ENCODE data around the gene IL1RAPL2. TPM values are rescaled to one million over a fixed set of nuclear protein-coding genes. Genes with fewer than 3 reads are reported as not detected.
"Not testable (repeated sequence)": the region's sequence is repeated elsewhere in the genome, so short reads cannot be mapped to it uniquely, and the experiment has no call there.

Gene IL1RAPL2
- not detected for total RNA-seq

- ATAC-seq: no peak
- no peak within 1 kb of the TSS for H3K4me3 Mint-ChIP-seq
- CTCF ChIA-PET: interaction anchor here (1.0 to 1.1 kb wide), 2 partner anchors 11 to 23 kb away, joined by 3 read pairs; no protein-coding TSS in a partner anchor
These were observed at the start of gene IL1RAPL2 for GRCh38 chrX:104565791-104566680. Gene IL1RAPL2, plus strand, starts transcription at chrX:104566199.

GRCh38 chrX:104522386-104522785, 43.6 kb upstream of the IL1RAPL2 start:
- POLR2A ChIA-PET: no interaction called here
- no peaks in the 10 kb centered on the region for H3K36me3 Mint-ChIP-seq (ENCODE audit: low read depth)
- intact Hi-C loops (cut with DNase I, micrococcal nuclease): no loop called here

More at GRCh38 chrX:104565791-104566680, at the start of gene IL1RAPL2:
- POLR2A ChIA-PET: no interaction called here
- intact Hi-C loops (cut with DNase I, micrococcal nuclease): loop anchor here (1.0 to 10.0 kb wide), 2 partner anchors 356 to 359 kb away; no protein-coding TSS in a partner anchor
- no peaks in the 10 kb centered on the region for H3K4me1 Mint-ChIP-seq
- H3K9me3 Mint-ChIP-seq (ENCODE audit: low read depth): no peaks in the 10 kb centered on the region
- peak; percentile 56 for DNase-seq
- H3K27me3 Mint-ChIP-seq: peaks cover 15% of the 10 kb centered on the region
- no peaks in the 10 kb centered on the region for H3K36me3 Mint-ChIP-seq (ENCODE audit: low read depth)
- no peak within 1 kb of the TSS for H3K27ac Mint-ChIP-seq

DNA sequence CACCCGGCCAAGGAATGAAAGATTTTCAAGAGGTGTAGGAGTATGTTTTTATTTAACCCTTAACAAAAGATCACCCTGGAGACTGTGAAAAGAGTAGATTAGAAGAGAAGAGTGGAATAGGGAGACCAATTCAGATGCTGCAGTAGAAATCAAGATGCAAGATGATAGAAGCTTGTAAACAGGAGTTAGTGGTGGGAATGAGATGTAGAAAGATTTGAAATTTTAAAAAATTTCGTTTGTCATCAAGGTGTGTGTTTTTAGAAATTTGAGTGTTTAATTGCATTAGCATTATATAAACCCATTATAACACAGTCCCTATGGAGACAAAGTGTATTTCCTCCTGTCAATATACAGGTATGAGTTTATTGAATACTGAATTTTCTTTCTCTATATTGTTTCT, 42.1 kb upstream of the IL1RAPL2 start:
- ChIA-PET POLR2A (no interaction called here), CTCF (no interaction called here)
- intact Hi-C loops (cut with DNase I, micrococcal nuclease): no loop called here
- DNase-seq (no peak), ATAC-seq (no peak)
- Mint-ChIP-seq H3K4me1 (no peaks in the 10 kb centered on the region), H3K36me3 (ENCODE audit: low read depth) (no peaks in the 10 kb centered on the region), H3K9me3 (ENCODE audit: low read depth) (peaks cover 4% of the 10 kb centered on the region), H3K27ac (no peak overlapping the region), H3K27me3 (peaks cover 2% of the 10 kb centered on the region), H3K4me3 (no peak overlapping the region)

More at GRCh38 chrX:104522386-104522785, 43.6 kb upstream of the IL1RAPL2 start:
- no peak for DNase-seq
- ATAC-seq: no peak
- no peak overlapping the region for H3K27ac Mint-ChIP-seq
- no peaks in the 10 kb centered on the region for H3K4me1 Mint-ChIP-seq
- H3K4me3 Mint-ChIP-seq: no peak overlapping the region
- CTCF ChIA-PET: no interaction called here
- H3K9me3 Mint-ChIP-seq (ENCODE audit: low read depth): peaks cover 4% of the 10 kb centered on the region
- peaks cover 2% of the 10 kb centered on the region for H3K27me3 Mint-ChIP-seq

- H3K4me3 Mint-ChIP-seq: no peak overlapping the region
- H3K4me1 Mint-ChIP-seq: no peaks in the 10 kb centered on the region
- no peak overlapping the region for H3K27ac Mint-ChIP-seq
- intact Hi-C loops (cut with DNase I, micrococcal nuclease): no loop called here
- H3K9me3 Mint-ChIP-seq (ENCODE audit: low read depth): no peaks in the 10 kb centered on the region
- no peaks in the 10 kb centered on the region for H3K27me3 Mint-ChIP-seq
- ATAC-seq (no peak), DNase-seq (no peak)
- no peaks in the 10 kb centered on the region for H3K36me3 Mint-ChIP-seq (ENCODE audit: low read depth)
- ChIA-PET CTCF (no interaction called here), POLR2A (no interaction called here)
These were observed 26.9 kb upstream of the IL1RAPL2 start for GRCh38 chrX:104539081-104539480.

GRCh38 chrX:104542447-104542846, 23.6 kb upstream of the IL1RAPL2 start:
- POLR2A ChIA-PET; ATAC-seq; intact Hi-C loops (cut with DNase I, micrococcal nuclease); DNase-seq; H3K4me1 Mint-ChIP-seq; H3K4me3 Mint-ChIP-seq; H3K27me3 Mint-ChIP-seq; H3K36me3 Mint-ChIP-seq (ENCODE audit: low read depth); H3K9me3 Mint-ChIP-seq (ENCODE audit: low read depth); H3K27ac Mint-ChIP-seq: not testable (repeated sequence)
- CTCF ChIA-PET: interaction anchor here (0.6 kb wide), 1 partner anchor 24 kb away, joined by 3 read pairs; the partner anchor contains the start of gene IL1RAPL2

DNA sequence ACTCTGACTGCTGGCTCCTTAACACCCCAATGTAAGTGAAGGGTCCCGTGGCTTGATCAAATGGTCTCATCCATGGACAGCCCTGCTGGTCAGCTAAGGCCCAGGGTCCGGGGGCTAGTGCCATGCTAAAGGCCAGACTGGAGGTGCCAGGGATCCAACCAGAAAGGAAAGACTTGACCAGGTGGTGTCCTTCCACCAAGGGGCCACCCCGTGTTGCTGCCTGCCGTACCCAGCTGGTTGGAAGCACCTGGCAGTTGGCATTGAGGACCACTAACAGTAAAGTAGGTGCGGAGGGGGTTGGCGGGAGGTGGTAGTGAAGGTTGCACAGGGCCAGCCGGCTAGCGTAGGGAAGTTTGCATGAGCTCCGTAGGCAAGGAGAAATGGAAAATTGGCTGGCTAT, 1.7 kb upstream of the IL1RAPL2 start:
- no peaks in the 10 kb centered on the region for H3K4me1 Mint-ChIP-seq
- H3K36me3 Mint-ChIP-seq (ENCODE audit: low read depth): no peaks in the 10 kb centered on the region
- peaks cover 11% of the 10 kb centered on the region for H3K27me3 Mint-ChIP-seq
- DNase-seq (no peak), ATAC-seq (no peak)
- H3K27ac Mint-ChIP-seq: no peak overlapping the region
- intact Hi-C loops (cut with DNase I, micrococcal nuclease): loop anchor here in 1 of 2 experiments (10.0 kb wide), 1 partner anchor 360 kb away; no protein-coding TSS in a partner anchor
- H3K9me3 Mint-ChIP-seq (ENCODE audit: low read depth): no peaks in the 10 kb centered on the region
- no peak overlapping the region for H3K4me3 Mint-ChIP-seq
- POLR2A ChIA-PET: no interaction called here
- CTCF ChIA-PET: no interaction called here

DNA sequence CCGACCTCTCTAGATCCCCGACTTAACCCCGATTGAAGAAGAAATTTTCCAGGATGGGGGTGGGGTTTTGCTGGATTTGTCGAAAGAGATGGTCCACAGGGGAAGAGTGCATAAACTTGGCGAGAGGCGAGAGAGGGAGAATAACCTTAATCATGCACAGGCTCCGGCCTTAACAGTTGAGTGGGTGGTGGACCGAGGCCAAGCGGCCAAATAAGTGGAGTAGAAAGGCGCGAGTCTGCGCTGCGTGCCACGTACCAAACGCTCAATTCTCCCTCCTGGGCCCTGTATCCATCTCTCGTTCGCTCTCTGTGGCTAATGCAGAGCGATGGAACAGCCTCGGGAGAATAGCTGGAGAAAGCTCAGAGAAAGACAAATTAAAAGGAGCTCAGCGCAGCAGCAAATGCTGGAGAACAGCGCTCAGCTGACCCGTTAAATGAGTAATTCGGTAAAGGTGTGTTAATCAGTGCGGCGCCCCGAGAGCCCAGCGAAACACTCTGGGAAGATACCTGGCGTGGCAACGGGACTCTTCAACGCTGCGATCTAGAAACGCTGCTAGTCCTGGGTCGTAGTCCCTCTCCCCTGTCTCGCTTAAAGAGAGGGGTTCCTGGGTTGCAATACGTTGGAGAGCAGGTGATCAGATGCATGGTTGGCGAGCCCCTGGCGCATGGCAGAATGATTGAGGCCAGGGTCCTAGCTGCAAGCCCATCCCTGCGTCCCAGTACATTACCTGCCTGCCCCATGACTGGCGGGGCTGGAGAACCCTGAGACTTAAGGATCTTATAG, 887 bp upstream of the IL1RAPL2 start:
- ChIA-PET POLR2A (no interaction called here), CTCF (interaction anchor here (1.0 kb wide), 1 partner anchor 10 kb away, joined by 3 read pairs; no protein-coding TSS in a partner anchor)
- ATAC-seq: no peak
- Mint-ChIP-seq H3K4me1 (no peaks in the 10 kb centered on the region), H3K4me3 (no peak overlapping the region), H3K36me3 (ENCODE audit: low read depth) (no peaks in the 10 kb centered on the region), H3K9me3 (ENCODE audit: low read depth) (no peaks in the 10 kb centered on the region), H3K27ac (no peak overlapping the region), H3K27me3 (peaks cover 11% of the 10 kb centered on the region)
- no peak for DNase-seq
- intact Hi-C loops (cut with DNase I, micrococcal nuclease): loop anchor here (1.0 to 10.0 kb wide), 2 partner anchors 357 to 360 kb away; no protein-coding TSS in a partner anchor

GRCh38 chrX:104566681-104567501, 892 bp downstream of the IL1RAPL2 start:
- ChIA-PET POLR2A (no interaction called here), CTCF (interaction anchor here (1.1 kb wide), 1 partner anchor 24 kb away, joined by 3 read pairs; no protein-coding TSS in a partner anchor)

DNA sequence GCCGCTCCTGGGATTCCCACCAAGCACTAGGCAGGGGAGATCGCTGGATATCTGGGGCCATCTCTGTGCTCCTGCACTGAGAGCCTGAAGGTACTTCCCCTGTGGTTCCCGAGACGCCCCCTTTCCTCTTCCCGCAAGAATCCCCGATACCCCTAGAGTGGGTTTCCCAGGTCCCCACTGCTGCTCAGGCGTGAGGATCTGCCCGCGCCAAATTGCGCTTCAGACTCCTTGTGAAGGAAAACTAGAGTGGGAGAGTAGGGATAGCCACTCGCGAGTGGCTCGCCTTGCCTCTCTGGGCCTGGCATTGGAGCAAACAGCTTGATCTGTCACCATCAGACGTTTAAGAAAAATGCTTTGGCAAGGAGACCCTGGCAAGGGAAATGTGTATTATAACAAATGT, 1.5 kb downstream of the IL1RAPL2 start:
- Mint-ChIP-seq H3K4me1 (no peaks in the 10 kb centered on the region), H3K4me3 (no peak overlapping the region), H3K36me3 (ENCODE audit: low read depth) (no peaks in the 10 kb centered on the region), H3K27ac (no peak overlapping the region), H3K27me3 (peaks cover 15% of the 10 kb centered on the region), H3K9me3 (ENCODE audit: low read depth) (no peaks in the 10 kb centered on the region)
- DNase-seq: no peak
- ChIA-PET CTCF (no interaction called here), POLR2A (no interaction called here)
- ATAC-seq: no peak
- intact Hi-C loops (cut with DNase I, micrococcal nuclease): loop anchor here in 1 of 2 experiments (10.0 kb wide), 1 partner anchor 357 kb away; no protein-coding TSS in a partner anchor

More at GRCh38 chrX:104566681-104567501, 892 bp downstream of the IL1RAPL2 start:
- Mint-ChIP-seq H3K27me3 (peaks cover 15% of the 10 kb centered on the region), H3K27ac (no peak overlapping the region), H3K4me3 (no peak overlapping the region), H3K4me1 (no peaks in the 10 kb centered on the region), H3K9me3 (ENCODE audit: low read depth) (no peaks in the 10 kb centered on the region), H3K36me3 (ENCODE audit: low read depth) (no peaks in the 10 kb centered on the region)
- ATAC-seq (no peak), DNase-seq (no peak)
- intact Hi-C loops (cut with DNase I, micrococcal nuclease): loop anchor here in 1 of 2 experiments (10.0 kb wide), 1 partner anchor 358 kb away; no protein-coding TSS in a partner anchor

GRCh38 chrX:104568304-104568915, 2.4 kb downstream of the IL1RAPL2 start:
- intact Hi-C loops (cut with DNase I, micrococcal nuclease): loop anchor here in 1 of 2 experiments (10.0 kb wide), 1 partner anchor 356 kb away; no protein-coding TSS in a partner anchor
- Mint-ChIP-seq H3K27me3 (peaks cover 15% of the 10 kb centered on the region), H3K36me3 (ENCODE audit: low read depth) (no peaks in the 10 kb centered on the region), H3K4me1 (no peaks in the 10 kb centered on the region), H3K9me3 (ENCODE audit: low read depth) (no peaks in the 10 kb centered on the region), H3K27ac (no peak overlapping the region), H3K4me3 (no peak overlapping the region)
- ATAC-seq (no peak), DNase-seq (no peak)
- ChIA-PET POLR2A (no interaction called here), CTCF (no interaction called here)

Data from activated CD4-positive, alpha-beta T cell treated with anti-CD3 and anti-CD28 coated beads for 36 hours (primary cell).